Bronchial epithelial cell (primary cell): ENCODE results near the gene POGLUT3. TPM values are rescaled to one million over a fixed set of nuclear protein-coding genes. Genes with fewer than 3 reads are reported as not detected.

Source experiments
- DNase-seq: peaks from one replicate; pipeline ENCODE4 v3.0.0-alpha.2; 2010; ENCODE audit warnings: low read depth
- FAIRE-seq: peaks from 2 replicates; lab custom pipeline; 2011; peaks lifted over from hg19 to GRCh38; lab: Jason Lieb, UNC
- H3K27me3 ChIP-seq: 2 replicates; pipeline ENCODE4 v1.5.1; 2011; ENCODE audit warnings: low read length; ENCODE audit not compliant: control insufficient read depth, insufficient read depth
- H3K36me3 ChIP-seq: 2 replicates; pipeline ENCODE4 v1.5.1; 2011; ENCODE audit warnings: low read length; ENCODE audit not compliant: control insufficient read depth, insufficient read depth
- H3K4me3 ChIP-seq: 2 replicates; pipeline ENCODE4 v1.5.1; 2011; ENCODE audit warnings: mild to moderate bottlenecking, low read depth, low read length, control low read depth
- total RNA-seq: library from RNA; depleted of rRNA; stranded (reverse); fragments of >200 nt; gene quantifications from 2 replicates; pipeline ENCODE4 v1.2.1, GENCODE V29; 2014
- TF ChIP-seq, protein P1 (sequence below): IDR thresholded peaks from 2 replicates; pipeline ENCODE4 v1.5.1; 2011; ENCODE audit warnings: mild to moderate bottlenecking, moderate library complexity, low read length, control low read depth, inconsistent platforms; ENCODE audit not compliant: insufficient read depth, severe bottlenecking

POGLUT3 gene
- total RNA-seq, 1 donor from 2014 or later = 2.9 TPM

DNA sequence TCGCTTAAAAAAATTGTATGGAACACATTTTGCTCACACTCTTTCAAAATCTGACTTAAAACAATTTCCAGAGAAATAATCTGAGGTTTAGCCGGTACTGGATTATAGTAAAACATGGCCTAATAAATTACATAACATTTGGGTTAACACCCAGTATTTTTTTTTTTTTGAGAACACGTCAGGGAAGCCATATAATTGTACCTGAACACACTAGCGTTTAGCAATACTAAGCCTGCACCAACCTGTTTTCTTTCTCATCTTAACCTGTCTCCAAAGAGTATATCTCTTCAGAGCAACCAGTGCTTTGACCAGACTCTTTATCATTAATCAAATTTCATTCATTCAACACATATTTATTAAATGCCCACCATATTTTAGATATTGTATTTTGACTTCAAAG, 2.0 kb upstream of the POGLUT3 start:
- TF ChIP-seq, protein P1, sequence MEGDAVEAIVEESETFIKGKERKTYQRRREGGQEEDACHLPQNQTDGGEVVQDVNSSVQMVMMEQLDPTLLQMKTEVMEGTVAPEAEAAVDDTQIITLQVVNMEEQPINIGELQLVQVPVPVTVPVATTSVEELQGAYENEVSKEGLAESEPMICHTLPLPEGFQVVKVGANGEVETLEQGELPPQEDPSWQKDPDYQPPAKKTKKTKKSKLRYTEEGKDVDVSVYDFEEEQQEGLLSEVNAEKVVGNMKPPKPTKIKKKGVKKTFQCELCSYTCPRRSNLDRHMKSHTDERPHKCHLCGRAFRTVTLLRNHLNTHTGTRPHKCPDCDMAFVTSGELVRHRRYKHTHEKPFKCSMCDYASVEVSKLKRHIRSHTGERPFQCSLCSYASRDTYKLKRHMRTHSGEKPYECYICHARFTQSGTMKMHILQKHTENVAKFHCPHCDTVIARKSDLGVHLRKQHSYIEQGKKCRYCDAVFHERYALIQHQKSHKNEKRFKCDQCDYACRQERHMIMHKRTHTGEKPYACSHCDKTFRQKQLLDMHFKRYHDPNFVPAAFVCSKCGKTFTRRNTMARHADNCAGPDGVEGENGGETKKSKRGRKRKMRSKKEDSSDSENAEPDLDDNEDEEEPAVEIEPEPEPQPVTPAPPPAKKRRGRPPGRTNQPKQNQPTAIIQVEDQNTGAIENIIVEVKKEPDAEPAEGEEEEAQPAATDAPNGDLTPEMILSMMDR = no peak
- Histone ChIP-seq H3K36me3 (no peaks in the 10 kb centered on the region), H3K27me3 (no peaks in the 10 kb centered on the region), H3K4me3 (no peak overlapping the region)
- DNase-seq (peak; percentile 67), FAIRE-seq (no peak)

DNA sequence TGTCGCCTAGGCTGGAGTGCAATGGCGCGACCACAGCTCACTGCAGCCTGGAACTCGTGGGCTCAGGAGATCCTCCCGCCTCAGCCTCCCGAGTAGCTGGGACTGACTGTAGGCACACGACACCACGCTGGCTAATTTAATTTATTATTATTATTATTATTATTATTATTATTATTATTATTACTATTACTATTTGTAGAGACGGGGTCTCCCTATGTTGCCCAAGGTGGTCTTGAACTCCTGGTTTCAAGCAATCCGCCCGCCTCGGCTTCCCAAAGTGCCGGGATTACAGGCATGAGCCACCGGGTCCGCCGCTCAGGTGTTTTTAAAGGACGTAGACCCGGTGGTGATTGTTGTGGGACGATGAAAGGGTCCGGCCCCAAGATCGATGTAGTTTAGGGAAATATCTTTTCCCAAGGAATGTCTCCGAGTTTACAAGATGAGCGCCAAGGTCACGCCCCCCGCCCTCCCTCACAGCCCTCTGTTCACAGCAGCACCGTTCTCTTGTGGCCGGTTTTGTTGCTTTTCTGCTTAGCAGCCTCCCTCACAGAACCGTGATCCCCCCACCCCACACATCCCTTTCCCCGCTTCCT, 728 bp upstream of the POGLUT3 start:
- H3K27me3 ChIP-seq = no peaks in the 10 kb centered on the region
- TF ChIP-seq, protein P1 = no peak
- H3K36me3 ChIP-seq = no peaks in the 10 kb centered on the region
- H3K4me3 ChIP-seq = peak overlapping the region; percentile 45
- DNase-seq (no peak), FAIRE-seq (no peak)

DNA sequence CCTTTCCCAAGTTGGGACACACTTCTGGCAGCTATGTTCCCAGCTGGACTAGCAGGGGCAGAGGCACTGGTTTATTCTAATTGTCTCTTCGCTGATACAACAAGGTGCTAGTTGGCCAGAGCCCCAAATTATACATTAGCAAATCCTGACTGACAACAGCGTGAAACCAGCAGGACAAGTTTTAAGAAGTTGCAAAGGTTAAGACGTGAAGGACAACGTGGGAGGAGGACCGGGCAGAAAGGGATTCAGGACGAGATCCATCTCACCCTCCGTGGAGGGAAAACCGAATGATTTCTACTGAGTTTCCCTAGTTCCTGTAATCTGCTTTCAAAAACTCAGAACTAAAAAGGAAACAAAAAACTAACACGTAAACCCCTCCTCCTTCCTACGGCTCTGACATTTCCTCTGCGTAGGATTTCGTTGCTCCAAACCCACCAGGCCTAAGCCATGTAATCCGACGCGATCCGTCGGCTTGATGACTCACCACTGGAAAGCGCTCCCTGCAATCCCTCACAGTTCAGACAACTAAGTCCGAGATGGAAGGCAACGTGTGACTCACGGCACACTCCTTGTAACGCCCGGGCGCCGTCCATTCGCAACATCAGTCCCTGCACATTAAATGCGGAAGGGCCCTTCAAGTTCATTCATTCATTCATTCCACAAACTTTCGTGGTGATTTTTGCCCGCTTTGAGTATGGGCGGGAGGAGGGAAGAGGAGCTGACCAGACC, 703 bp downstream of the POGLUT3 start:
- TF ChIP-seq, protein P1 = no peak
- DNase-seq (peak; percentile 98), FAIRE-seq (peak; percentile 66)
- H3K36me3 ChIP-seq = no peaks in the 10 kb centered on the region
- H3K27me3 ChIP-seq = no peaks in the 10 kb centered on the region
- peak overlapping the region; percentile 45 for H3K4me3 ChIP-seq

DNA sequence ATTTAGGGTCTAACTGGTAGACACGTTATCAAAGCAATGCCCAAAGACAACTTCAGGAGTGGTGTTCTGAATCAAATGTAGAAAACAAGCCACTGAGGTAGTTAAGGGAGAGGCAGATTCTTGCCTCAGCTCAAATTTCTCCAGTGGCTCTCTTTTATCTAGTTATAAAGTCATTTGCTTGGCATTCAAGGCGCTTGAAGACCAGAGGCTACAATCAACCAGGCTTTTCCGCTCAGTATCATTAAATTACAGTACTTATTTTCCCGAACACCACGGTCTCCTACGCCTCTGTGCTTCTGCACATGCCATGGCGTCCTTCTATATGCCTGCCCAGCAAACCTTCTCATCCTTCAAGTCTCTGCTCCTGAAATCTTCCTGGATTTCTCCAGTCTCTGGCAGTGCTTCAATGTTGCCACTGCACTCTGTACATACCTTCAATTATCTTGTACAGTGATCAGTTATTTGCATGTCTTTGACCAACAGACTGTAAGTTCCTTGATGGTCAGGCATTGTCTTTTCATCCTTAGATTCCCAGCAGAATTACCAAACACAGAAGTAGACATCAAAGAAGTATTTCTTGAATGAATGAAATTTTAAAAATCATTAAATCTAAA, 1.4 kb downstream of the POGLUT3 start:
- no peaks in the 10 kb centered on the region for H3K36me3 ChIP-seq
- no peaks in the 10 kb centered on the region for H3K27me3 ChIP-seq
- no peak overlapping the region for H3K4me3 ChIP-seq
- no peak for FAIRE-seq
- no peak for DNase-seq
- TF ChIP-seq, protein P1 = no peak

DNA sequence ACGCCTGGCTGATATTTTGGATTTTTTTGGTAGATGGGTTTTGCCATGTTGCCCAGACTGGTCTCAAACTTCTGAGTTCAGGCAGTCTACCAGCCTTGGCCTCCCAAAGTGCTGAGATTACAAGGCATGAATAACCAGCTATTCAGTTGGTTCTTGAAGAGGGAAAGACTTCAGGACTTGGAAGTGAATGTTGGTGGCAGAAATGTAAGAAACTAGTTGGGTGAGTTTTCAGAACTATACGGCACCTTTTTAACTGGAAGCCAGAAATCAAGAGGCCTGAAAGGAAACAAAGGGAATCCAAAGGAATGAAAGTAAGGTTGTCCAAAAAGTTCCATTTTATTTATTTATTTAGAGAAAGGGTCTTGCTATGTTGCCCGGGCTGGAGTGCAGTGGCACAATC, 2.9 kb downstream of the POGLUT3 start:
- FAIRE-seq (no peak), DNase-seq (no peak)
- Histone ChIP-seq H3K27me3 (no peaks in the 10 kb centered on the region), H3K4me3 (no peak overlapping the region), H3K36me3 (no peaks in the 10 kb centered on the region)
- TF ChIP-seq, protein P1 = no peak
